HG03159 (cell line): Measurements from ENCODE around the gene UBB.
"Not testable (repeated sequence)": the region's sequence is repeated elsewhere in the genome, so short reads cannot be mapped to it uniquely, and the experiment has no call there.

ENCODE experiments used
- ATAC-seq: cut with Tn5 transposase; IDR thresholded peaks from one replicate; pipeline ENCODE4 v1.9.1; 2021; ENCODE audit warnings: mild to moderate bottlenecking, moderate library complexity; ENCODE audit not compliant: unreplicated experiment

The UBB gene

GRCh38 chr17:16374146-16374938 is 6.5 kb upstream of the UBB start:
- ATAC-seq = no peak

GRCh38 chr17:16377941-16378341 is 3.0 kb upstream of the UBB start:
- no peak for ATAC-seq

- no peak for ATAC-seq
These were observed 2.1 kb upstream of the UBB start for GRCh38 chr17:16378636-16379282.

GRCh38 chr17:16379654-16380053 is 1.2 kb upstream of the UBB start:
- ATAC-seq = no peak

- ATAC-seq = no peak
These were observed 567 bp downstream of the UBB start for GRCh38 chr17:16381496-16381820.

- ATAC-seq = no peak
These were observed 2.3 kb downstream of the UBB start for GRCh38 chr17:16383216-16383615.

- ATAC-seq = no peak
These were observed 2.9 kb downstream of the UBB start for GRCh38 chr17:16383772-16384287.

GRCh38 chr17:16384557-16384956 is 3.7 kb downstream of the UBB start:
- ATAC-seq = no peak

- not testable (repeated sequence) for ATAC-seq
These were observed 5.2 kb downstream of the UBB start for GRCh38 chr17:16386126-16386507.

GRCh38 chr17:16391451-16391850 is 10.6 kb downstream of the UBB start:
- no peak for ATAC-seq

GRCh38 chr17:16392491-16392890 is 11.6 kb downstream of the UBB start:
- ATAC-seq = not testable (repeated sequence)

GRCh38 chr17:16395887-16396286 is 15.0 kb downstream of the UBB start:
- not testable (repeated sequence) for ATAC-seq

- not testable (repeated sequence) for ATAC-seq
These were observed 15.8 kb downstream of the UBB start for GRCh38 chr17:16396693-16397092.

- peak; percentile 76 for ATAC-seq
These were observed 17.7 kb downstream of the UBB start for GRCh38 chr17:16398270-16399267.

GRCh38 chr17:16403847-16404246 is 23.0 kb downstream of the UBB start:
- not testable (repeated sequence) for ATAC-seq

GRCh38 chr17:16406742-16407674 is 26.1 kb downstream of the UBB start:
- ATAC-seq = no peak

- peak; percentile 91 for ATAC-seq
These were observed 27.2 kb downstream of the UBB start for GRCh38 chr17:16407911-16408588.

- ATAC-seq = no peak
These were observed 34.4 kb downstream of the UBB start, which contains the start of gene TRPV2 for GRCh38 chr17:16415031-16415924. TRPV2 (plus strand) TSS chr17:16415571; CDS start chr17:16417669, 2,098 bp downstream.
